ENCODE measurements around the gene PML.

PML gene

GRCh38 chr15:74006774-74007639 is 12.5 kb downstream of the PML start:
- no peak for DNase-seq (ENCODE audit: low read depth in 2 of 2, low spot score in 1 of 2)

- DNase-seq (ENCODE audit: low read depth in 2 of 2, low spot score in 1 of 2), result no peak
These were observed 13.4 kb downstream of the PML start for GRCh38 chr15:74007820-74008371.

- no peak for DNase-seq (ENCODE audit: low read depth in 2 of 2, low spot score in 1 of 2)
These were observed 14.4 kb downstream of the PML start for GRCh38 chr15:74008901-74009300.

GRCh38 chr15:74010929-74011540 is 16.5 kb downstream of the PML start:
- DNase-seq (ENCODE audit: low read depth in 2 of 2, low spot score in 1 of 2), result no peak

DNA sequence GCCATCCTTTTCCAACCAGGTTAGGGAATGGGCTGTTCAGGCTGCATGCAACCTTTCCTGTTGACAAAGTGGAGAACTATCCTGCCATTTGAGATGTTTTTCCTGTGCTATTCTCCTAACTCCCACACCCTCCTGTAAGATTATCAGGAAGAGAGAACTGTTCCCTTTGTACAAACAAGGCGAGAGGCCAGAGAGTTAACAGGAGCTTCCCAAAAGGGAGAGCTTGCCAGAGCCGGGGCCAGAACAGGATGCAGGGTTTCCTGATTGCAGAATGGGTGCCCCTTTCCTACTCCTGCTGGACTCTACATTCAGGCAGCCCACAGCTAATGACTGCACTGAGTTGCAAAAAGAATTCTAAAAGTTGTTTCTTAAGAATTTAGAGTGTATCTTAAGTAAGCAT is 17.1 kb downstream of the PML start:
- no peak for DNase-seq (ENCODE audit: low read depth in 2 of 2, low spot score in 1 of 2)

DNA sequence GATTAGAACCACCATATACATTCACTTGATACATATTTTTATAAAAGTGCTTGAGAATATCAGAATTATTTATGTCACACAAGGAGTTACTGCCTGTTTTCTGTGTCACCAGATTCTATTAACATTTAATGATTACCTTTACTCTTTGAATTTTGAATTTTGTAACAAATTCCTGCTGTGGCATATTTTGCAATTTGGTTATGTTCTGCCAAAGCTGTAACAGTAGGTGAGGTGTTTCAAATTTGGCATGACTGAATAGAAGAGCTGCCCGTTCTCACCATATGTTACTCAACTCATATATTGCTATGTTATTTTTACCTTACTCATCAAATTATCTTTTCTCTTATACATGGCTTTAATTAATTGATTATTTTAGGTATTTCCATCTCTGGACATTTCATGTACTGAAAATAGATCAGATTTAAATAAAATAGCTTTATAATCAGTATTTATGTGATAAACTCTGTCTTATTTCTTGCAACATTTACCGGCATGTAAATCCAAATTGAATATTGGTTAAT is 18.9 kb downstream of the PML start:
- no peak for DNase-seq (ENCODE audit: low read depth in 2 of 2, low spot score in 1 of 2)

DNA sequence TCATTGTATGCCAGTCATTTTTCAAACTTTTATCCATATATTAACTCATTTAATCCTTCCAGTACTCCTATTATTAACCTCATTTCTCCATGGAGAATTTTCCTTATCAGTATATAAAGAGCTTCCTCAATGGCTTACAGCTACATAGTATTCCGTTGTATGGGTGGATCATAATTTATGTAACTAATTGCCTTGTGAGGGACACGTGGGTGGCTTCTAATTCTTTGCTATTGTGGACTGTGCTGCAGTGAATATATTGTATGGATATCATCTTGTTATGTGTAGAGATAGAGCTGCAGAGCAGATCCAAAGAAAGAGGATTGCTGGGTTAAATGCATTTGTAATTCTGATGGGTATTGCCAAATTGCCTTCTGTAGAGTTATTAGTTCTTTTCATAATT is 25.2 kb downstream of the PML start:
- no peak for DNase-seq (ENCODE audit: low read depth in 2 of 2, low spot score in 1 of 2)

- no peak for DNase-seq (ENCODE audit: low read depth in 2 of 2, low spot score in 1 of 2)
These were observed 28.4 kb downstream of the PML start for GRCh38 chr15:74022706-74023470.

DNA sequence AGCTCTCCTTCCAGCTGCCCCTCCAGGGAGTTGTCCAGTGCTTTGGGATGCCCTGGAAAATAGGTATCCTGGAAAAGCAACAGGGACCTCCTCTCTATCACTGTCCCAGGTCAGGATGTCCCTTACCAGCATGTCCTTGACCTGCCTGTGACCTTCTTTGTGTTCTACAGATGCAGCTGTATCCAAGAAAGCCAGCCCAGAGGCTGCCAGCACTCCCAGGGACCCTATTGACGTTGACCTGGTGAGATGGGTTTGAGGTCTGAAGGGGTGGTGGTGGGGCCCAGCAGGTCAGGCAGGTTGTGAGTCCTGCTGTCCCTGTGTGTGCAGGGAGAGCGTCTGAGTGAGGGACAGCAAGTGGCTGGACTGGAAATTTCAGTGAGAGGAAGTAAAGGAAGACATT is 30.2 kb downstream of the PML start:
- no peak for DNase-seq (ENCODE audit: low read depth in 2 of 2, low spot score in 1 of 2)

DNA sequence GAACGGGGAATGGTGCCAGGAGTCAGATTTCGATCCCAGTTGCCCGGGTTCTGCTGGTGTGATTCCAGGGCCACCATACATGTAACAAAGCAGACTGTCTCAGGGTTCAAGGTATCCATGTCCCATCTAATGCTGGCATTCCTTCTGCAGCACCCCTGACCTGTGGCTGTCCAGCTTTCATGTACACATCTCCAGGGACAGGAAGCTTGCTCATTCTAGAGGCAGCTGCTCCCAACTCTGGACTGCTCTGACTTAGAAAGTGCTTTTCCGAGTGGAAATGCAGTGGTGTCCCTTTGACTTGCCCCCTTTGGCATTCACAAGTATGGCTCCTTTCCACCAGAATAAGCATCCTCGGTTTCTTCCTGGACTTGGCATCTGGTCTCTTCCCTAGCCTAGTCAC is 30.9 kb downstream of the PML start:
- DNase-seq (ENCODE audit: low read depth in 2 of 2, low spot score in 1 of 2), result no peak

DNA sequence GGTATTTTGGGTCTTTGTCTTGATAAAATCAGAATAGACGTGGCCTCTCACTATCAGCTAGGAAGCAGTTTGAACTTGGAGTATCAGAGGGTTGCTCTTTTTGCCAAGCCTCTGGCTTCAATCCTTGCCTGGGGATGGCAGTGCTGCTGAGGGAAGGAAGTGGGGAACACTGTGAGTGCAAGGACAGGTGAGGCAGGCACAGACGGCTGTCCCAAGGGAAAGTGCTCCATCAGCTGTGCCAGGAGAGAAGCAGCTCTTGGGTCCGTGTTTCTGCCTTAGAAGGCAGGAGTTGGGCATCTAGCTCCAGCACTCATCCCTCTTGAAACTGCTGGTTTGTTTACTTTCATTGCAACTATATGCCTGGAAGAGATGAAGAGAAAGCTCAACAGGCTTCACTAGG is 33.2 kb downstream of the PML start:
- no peak for DNase-seq (ENCODE audit: low read depth in 2 of 2, low spot score in 1 of 2)

- DNase-seq (ENCODE audit: low read depth in 2 of 2, low spot score in 1 of 2), result no peak
These were observed 34.1 kb downstream of the PML start for GRCh38 chr15:74028646-74029045.

- no peak for DNase-seq (ENCODE audit: low read depth in 2 of 2, low spot score in 1 of 2)
These were observed 37.5 kb downstream of the PML start for GRCh38 chr15:74032046-74032445.

DNA sequence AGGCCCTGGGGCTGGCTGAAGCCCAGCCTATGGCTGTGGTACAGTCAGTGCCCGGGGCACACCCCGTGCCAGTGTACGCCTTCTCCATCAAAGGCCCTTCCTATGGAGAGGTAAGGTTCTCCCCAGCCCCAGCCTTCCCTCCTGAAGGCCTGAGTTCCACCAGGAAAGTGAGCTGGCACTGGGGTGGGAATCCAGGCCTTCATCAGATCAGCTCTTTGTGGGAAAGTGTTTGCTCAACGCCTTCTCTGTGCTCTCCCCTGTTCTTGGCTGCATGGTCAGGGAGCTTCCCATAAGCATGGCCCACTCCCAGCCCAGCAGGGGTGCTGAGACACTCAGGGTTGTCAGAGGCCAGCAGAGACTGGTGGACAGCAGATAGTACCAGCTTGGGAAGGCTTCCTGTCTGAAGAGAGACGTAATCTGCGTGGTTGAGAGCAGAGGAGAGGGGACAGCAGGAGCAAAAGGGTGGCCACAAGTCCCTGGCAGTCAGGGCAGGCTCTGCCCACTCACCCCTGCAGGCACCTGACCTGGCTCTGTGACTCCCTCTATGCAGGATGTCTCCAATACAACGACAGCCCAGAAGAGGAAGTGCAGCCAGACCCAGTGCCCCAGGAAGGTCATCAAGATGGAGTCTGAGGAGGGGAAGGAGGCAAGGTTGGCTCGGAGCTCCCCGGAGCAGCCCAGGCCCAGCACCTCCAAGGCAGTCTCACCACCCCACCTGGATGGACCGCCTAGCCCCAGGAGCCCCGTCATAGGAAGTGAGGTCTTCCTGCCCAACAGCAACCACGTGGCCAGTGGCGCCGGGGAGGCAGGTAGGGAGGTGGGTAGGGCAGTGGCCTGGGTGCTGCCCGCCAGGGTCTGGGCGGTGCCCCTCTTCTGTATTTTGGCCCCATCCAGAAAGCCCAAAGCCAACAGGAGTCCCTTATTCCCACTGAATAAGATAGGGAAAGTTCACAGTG is 38.4 kb downstream of the PML start:
- no peak for DNase-seq (ENCODE audit: low read depth in 2 of 2, low spot score in 1 of 2)

DNA sequence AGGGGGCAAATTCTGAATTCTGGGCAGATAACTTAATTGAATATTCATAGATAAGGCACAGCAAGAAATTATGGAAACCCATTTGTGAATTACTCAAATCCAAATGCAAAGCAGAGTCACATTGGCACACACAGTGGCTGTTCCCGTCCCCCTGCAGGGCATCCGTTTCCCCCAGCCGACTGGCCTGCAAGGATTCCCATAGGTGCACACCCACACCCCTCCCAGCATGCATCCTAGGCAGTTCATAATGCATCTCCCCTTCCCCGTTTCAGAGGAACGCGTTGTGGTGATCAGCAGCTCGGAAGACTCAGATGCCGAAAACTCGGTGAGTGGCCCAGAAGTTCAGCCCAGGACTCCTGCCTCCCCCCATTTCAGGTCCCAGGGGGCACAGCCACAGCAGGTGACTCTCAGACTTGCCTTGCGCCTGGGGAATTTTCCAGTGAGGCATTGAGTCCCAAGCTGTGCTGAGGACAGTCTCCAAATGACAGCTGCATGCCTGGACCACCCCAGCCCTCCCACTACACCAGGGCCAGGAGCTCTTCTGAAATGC is 39.8 kb downstream of the PML start:
- no peak for DNase-seq (ENCODE audit: low read depth in 2 of 2, low spot score in 1 of 2)

- no peak for DNase-seq (ENCODE audit: low read depth in 2 of 2, low spot score in 1 of 2)
These were observed 40.9 kb downstream of the PML start for GRCh38 chr15:74035121-74036017.

DNA sequence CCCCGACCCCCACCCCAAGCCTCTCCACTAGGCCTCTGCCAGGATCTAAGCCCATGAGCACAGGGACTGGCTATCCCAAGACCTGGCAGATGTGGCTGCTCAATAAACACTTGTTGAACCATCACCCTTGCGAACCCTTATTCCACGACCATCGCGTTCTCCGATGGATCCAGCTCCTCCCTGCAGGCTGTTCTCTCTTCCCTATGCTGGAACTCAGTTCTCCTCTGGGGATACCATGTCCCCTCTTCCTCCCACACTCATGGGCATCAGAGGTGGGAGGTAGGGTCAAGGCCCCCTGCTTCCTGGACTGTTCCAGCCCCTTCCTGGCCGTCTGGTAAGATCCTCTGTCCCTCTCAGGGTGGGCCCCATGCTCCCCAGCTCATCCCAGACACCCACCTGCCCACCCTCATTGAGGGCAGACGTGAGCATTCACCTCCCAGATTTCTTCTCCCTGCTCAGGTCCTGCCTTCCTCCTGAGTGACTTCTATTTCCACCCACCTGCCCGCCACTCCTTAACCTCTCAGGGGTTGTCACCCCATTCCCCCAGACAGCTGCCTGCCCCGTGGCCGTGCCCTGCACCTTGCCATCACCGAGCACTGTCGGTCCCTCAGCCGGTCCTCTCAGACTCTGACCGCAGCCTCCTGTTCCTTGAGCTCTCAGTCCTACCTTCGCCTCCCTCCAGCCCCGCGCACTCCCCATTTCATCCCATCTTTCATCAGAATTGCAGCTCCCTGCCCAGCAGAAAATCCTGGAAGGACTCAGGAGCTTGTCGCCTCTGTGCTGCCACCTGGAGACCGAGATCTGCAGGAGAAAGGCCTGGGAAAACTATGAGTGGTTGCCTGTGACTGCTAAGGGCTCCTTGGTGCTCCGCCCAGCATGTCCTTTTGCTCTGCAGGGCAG is 42.0 kb downstream of the PML start:
- no peak for DNase-seq (ENCODE audit: low read depth in 2 of 2, low spot score in 1 of 2)

All from stimulated activated CD8-positive, alpha-beta memory T cell treated with anti-CD3 and anti-CD28 coated beads, Interleukin-4, amount 100 ng/mL, for 1 hour (primary cell).